BLaER1 (cell line): Measurements from ENCODE around the gene OXER1.
"Not testable (repeated sequence)": the region's sequence is repeated elsewhere in the genome, so short reads cannot be mapped to it uniquely, and the experiment has no call there.

ENCODE experiments used
- H3K27ac ChIP-seq: shearing (Covaris generic); formaldehyde crosslinking; 2 replicates; pipeline ENCODE4 v1.8.1; 2022
- H3K27me3 ChIP-seq: shearing (Covaris generic); formaldehyde crosslinking; 2 replicates; pipeline ENCODE4 v1.8.1; 2022
- H3K36me3 ChIP-seq: shearing (Covaris generic); formaldehyde crosslinking; 2 replicates; pipeline ENCODE4 v1.8.1; 2022
- H3K4me1 ChIP-seq: shearing (Covaris generic); formaldehyde crosslinking; 2 replicates; pipeline ENCODE4 v1.8.1; 2022
- H3K4me2 ChIP-seq: shearing (Covaris generic); formaldehyde crosslinking; 2 replicates; pipeline ENCODE4 v1.8.1; 2022
- H3K4me3 ChIP-seq: shearing (Covaris generic); formaldehyde crosslinking; 2 replicates; pipeline ENCODE4 v1.8.1; 2022
- H3K9ac ChIP-seq: shearing (Covaris generic); formaldehyde crosslinking; 2 replicates; pipeline ENCODE4 v1.8.1; 2022
- H3K9me3 ChIP-seq: shearing (Covaris generic); formaldehyde crosslinking; 2 replicates; pipeline ENCODE4 v1.8.1; 2022
- H4K20me1 ChIP-seq: shearing (Covaris generic); formaldehyde crosslinking; 2 replicates; pipeline ENCODE4 v1.8.1; 2022
- Cebpa-rat ChIP-seq: shearing (Covaris generic); IDR thresholded peaks from 2 replicates; pipeline ENCODE4 v1.8.1; 2022

The OXER1 gene

DNA sequence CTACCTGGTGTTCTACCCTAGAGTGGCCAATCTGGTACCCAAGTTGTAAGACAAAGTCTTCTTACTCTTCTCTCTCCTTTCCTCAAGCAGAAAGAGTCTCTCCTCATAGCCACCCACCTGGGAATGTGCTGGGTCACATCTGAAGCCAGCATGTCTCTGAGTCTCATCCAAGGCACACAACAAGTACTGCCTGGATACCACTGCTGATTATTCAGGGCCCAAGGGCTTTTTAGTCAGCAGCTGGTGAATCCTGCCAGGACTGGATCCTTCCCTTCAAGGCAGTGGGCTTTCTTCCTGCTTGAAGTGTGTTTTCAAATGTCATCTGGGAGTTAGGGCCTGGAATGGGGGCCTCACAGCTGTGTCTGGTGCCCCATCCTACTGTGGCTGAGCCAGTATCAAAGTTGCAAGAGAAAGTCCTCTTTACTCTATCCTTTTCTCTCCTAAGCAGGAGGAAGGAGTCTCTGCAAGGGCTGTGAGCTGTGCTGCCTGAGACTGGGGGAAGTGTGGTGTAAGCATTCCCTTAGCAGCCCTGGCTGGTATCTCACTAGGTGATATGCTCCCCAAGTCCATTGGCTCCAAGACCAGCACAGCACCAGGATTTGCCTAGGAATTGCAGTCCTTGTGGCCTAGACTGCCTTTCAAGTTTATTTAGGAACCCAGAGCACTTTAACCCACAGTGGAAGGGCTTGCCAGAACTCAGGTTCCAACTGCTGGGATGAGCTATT, 27.2 kb downstream of the OXER1 start:
- Histone ChIP-seq H3K27ac (no peak overlapping the region), H4K20me1 (no peaks in the 10 kb centered on the region), H3K36me3 (peaks cover 77% of the 10 kb centered on the region), H3K4me2 (no peak overlapping the region), H3K4me3 (no peak overlapping the region), H3K27me3 (no peaks in the 10 kb centered on the region), H3K4me1 (peaks cover 13% of the 10 kb centered on the region), H3K9me3 (peaks cover 88% of the 10 kb centered on the region), H3K9ac (no peak overlapping the region)
- TF ChIP-seq Cebpa-rat, result no peak

DNA sequence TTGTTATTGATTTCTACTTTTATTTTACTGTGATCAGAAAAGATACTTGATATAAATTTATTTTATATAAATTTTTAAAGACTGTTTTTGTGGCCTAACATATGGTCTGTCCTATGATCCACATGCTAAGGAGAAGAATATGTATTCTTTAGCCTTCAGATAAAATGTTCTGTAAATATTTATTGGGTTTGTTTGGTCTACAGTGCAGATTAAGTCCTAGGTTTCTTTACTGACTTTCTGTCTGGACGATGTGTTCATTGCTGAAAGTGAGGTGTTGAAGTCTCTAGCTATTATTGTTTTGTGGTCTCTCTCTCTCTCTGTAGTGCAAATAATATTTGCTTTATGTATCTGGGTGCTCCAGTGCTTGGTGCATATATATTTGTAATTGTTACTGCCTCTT, 30.1 kb downstream of the OXER1 start:
- no peak overlapping the region for H3K4me3 ChIP-seq

DNA sequence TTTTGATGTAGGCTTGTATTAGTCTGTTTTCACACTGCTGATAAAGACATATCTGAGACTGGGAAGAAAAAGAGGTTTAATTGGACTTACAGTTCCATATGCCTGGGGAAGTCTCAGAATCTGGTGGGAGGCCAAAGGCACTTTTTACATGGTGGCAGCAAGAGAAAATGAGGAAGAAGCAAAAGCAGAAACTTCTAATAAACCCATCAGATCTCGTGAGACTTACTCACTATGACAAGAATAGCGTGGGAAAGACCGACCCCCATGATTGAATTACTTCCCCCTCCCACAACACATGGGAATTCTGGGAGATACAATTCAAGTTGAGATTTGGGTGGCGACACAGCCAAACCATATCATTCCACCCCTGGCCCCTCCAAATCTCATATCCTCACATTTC, 32.6 kb downstream of the OXER1 start:
- not testable (repeated sequence) for H3K4me2 ChIP-seq, H3K27ac ChIP-seq

More for the DNA sequence above, 30.1 kb downstream of the OXER1 start:
- TF ChIP-seq Cebpa-rat, result no peak
- Histone ChIP-seq H4K20me1 (no peaks in the 10 kb centered on the region), H3K27ac (no peak overlapping the region), H3K4me1 (no peaks in the 10 kb centered on the region), H3K36me3 (peaks cover 64% of the 10 kb centered on the region), H3K9me3 (peaks cover 92% of the 10 kb centered on the region), H3K27me3 (no peaks in the 10 kb centered on the region), H3K9ac (no peak overlapping the region), H3K4me2 (no peak overlapping the region)

DNA sequence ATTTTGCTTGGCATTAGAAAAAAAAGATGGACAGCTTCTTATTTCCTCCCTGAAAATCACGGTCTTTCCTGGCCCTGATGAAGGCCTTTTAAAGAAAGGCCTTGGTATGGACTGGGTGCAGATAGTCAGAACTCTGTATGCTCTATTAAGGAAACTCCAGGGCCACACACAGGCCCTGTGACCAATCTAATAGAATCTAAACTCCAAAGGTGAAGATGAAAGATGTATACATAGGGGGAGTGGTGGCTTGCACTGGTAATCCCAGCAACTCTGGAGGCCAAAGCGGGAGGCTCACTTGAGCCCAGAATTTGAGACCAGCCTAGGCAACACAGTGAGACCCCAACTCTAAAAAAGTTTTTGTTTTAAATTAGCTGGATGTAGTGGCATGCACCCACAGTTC, 37.3 kb downstream of the OXER1 start:
- peaks cover 20% of the 10 kb centered on the region for H3K9me3 ChIP-seq
- H3K9ac ChIP-seq, result no peak overlapping the region
- no peak for TF ChIP-seq Cebpa-rat
- H3K36me3 ChIP-seq, result peaks cover 22% of the 10 kb centered on the region
- H3K27me3 ChIP-seq, result no peaks in the 10 kb centered on the region
- H4K20me1 ChIP-seq, result no peaks in the 10 kb centered on the region
- H3K4me2 ChIP-seq, result no peak overlapping the region
- no peaks in the 10 kb centered on the region for H3K4me1 ChIP-seq
- no peak overlapping the region for H3K27ac ChIP-seq
- no peak overlapping the region for H3K4me3 ChIP-seq

More for the DNA sequence above, 32.6 kb downstream of the OXER1 start:
- H3K9me3 ChIP-seq, result peaks cover 66% of the 10 kb centered on the region
- not testable (repeated sequence) for H3K4me1 ChIP-seq, H4K20me1 ChIP-seq, H3K27me3 ChIP-seq, H3K4me3 ChIP-seq, H3K9ac ChIP-seq
- H3K36me3 ChIP-seq, result peaks cover 44% of the 10 kb centered on the region

DNA sequence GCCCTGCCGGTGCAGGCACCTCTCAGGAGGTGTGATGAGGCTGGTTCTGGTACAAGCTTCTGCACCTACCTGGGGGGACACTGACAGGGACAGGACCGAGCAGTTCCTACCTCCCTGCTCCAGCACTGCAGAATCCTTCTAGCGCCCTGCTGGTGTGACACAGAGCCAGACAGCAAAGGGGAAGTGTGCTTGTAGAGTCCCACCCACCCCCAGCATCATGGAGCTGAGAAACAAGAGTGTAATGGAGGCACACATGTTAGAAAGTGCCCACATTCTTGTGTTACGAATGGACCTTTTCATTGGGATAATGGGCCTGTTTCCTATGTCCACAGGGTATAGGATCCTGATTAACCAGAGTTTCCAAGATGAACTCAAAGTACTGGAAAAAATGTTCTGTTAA, 38.3 kb downstream of the OXER1 start:
- H3K4me2 ChIP-seq, result no peak overlapping the region

DNA sequence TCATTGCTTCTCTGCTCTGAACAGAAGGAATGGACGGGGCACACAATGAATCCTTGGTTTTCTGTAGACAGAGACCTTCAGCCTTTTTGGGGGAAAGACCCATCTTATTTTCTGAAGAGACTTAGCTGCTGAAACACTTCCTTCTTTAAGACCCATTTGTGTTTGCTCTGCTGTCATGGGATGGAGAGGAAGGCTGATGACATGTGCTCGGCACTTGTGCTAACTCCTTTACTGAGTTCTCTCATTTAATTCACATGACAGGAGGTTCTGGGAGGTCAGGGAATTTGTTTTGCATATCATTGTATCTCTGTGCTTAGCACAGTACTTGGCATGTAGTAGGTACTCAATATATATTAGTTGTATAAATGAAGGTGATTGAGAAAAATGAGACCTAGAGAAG, 39.0 kb downstream of the OXER1 start:
- Histone ChIP-seq H3K4me3 (no peak overlapping the region), H3K36me3 (peaks cover 17% of the 10 kb centered on the region), H3K9ac (no peak overlapping the region), H3K4me2 (no peak overlapping the region), H3K9me3 (peaks cover 8% of the 10 kb centered on the region), H3K27ac (no peak overlapping the region), H3K27me3 (no peaks in the 10 kb centered on the region), H3K4me1 (no peaks in the 10 kb centered on the region), H4K20me1 (no peaks in the 10 kb centered on the region)
- no peak for TF ChIP-seq Cebpa-rat

More for the DNA sequence above, 38.3 kb downstream of the OXER1 start:
- Histone ChIP-seq H3K9me3 (peaks cover 14% of the 10 kb centered on the region), H3K4me1 (no peaks in the 10 kb centered on the region), H3K27ac (no peak overlapping the region), H3K4me3 (no peak overlapping the region), H3K9ac (no peak overlapping the region), H3K27me3 (no peaks in the 10 kb centered on the region), H4K20me1 (no peaks in the 10 kb centered on the region), H3K36me3 (peaks cover 17% of the 10 kb centered on the region)
- TF ChIP-seq Cebpa-rat, result no peak

DNA sequence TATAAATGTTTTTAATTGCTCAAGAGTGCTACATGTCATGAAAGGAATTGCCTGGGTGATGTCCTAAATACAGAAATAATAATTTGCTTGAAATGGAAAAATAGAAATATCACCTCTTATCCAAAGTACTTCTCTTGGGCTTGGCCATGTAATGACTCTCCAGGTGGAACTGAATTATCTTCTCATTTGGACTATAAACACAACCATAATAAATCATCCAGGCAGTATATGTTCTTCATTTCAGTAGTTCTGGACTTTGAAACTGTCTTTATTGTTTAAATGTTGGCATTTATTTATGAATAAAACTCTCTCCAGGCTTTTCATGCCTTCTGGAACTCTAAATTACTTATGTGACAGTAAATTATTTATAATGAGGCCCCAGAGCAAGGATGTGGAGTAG, 40.5 kb downstream of the OXER1 start:
- Histone ChIP-seq H3K4me3 (no peak overlapping the region), H3K4me2 (no peak overlapping the region)
- TF ChIP-seq Cebpa-rat, result no peak

DNA sequence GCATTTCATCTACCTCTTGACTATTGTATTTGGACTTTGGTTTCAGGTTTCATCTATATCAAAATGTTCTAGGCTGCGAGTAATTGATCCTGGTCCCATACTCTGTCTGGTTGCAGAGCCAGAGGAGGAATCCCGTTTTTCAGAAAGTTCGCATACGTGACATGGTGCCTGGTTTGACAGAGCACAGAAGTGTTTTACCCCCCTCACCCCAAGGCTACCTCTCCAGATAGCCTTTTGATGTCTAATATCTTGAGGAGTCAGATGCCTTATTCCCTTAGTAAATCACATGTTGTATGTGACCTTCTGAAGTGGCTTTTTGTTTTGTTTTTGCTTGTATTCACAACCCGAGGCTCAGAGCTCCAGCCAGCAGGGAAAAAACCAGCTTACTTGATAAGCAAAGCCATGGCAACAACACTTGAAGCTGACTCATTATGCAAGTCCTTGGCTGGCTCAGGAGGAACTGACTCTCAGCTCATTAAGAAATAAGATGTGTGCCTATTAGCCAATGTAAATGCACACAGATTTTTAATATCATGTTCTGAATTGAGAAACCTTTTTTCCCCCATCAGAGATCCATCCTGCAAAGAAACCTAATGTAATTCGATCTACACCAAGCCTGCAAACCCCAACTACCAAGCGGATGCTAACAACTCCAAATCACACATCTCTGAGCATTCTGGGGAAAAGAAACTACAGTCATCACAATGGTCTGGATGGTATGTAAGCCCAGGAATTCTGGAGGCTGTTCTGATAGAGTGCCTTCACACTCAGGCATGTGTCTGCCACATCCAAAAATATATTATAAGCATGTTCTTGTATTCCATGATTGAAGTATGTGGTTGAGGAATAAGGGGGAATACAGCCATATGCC, 41.4 kb downstream of the OXER1 start:
- no peak overlapping the region for H3K9ac ChIP-seq

More for the DNA sequence above, 40.5 kb downstream of the OXER1 start:
- no peaks in the 10 kb centered on the region for H4K20me1 ChIP-seq
- H3K27me3 ChIP-seq, result no peaks in the 10 kb centered on the region
- H3K36me3 ChIP-seq, result peaks cover 17% of the 10 kb centered on the region
- H3K9me3 ChIP-seq, result no peaks in the 10 kb centered on the region
- H3K27ac ChIP-seq, result no peak overlapping the region
- H3K4me1 ChIP-seq, result no peaks in the 10 kb centered on the region
- no peak overlapping the region for H3K9ac ChIP-seq

DNA sequence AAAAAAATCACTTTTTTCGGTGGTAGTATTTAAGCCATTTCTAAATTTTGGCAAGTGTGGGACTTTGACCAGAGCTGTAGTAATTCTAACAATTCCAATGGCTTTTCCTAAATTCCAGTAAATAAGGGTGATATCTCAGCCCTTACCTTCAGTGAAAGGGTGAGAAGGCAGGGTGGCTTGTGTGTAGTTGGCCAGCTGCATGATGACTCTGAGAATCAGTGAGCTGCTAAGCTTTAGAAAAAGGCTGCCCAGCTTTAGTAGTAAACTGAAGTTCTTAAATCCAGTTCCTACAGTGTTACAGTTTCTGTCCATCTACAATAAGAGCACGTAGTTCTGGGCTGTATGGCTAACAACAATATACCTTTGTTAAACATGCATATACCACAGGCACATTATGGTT, 42.0 kb downstream of the OXER1 start:
- no peak for TF ChIP-seq Cebpa-rat
- Histone ChIP-seq H3K4me1 (no peaks in the 10 kb centered on the region), H4K20me1 (no peaks in the 10 kb centered on the region), H3K36me3 (peaks cover 12% of the 10 kb centered on the region; the same call in 1 of the 2 replicates), H3K27ac (no peak overlapping the region), H3K27me3 (no peaks in the 10 kb centered on the region), H3K4me3 (no peak overlapping the region), H3K4me2 (no peak overlapping the region), H3K9me3 (no peaks in the 10 kb centered on the region), H3K9ac (no peak overlapping the region)

More for the DNA sequence above, 41.4 kb downstream of the OXER1 start:
- Histone ChIP-seq H3K4me1 (no peaks in the 10 kb centered on the region), H3K4me3 (no peak overlapping the region), H3K36me3 (peaks cover 16% of the 10 kb centered on the region), H3K9me3 (no peaks in the 10 kb centered on the region), H3K27me3 (no peaks in the 10 kb centered on the region), H3K27ac (no peak overlapping the region), H4K20me1 (no peaks in the 10 kb centered on the region), H3K4me2 (no peak overlapping the region)
- TF ChIP-seq Cebpa-rat, result no peak

DNA sequence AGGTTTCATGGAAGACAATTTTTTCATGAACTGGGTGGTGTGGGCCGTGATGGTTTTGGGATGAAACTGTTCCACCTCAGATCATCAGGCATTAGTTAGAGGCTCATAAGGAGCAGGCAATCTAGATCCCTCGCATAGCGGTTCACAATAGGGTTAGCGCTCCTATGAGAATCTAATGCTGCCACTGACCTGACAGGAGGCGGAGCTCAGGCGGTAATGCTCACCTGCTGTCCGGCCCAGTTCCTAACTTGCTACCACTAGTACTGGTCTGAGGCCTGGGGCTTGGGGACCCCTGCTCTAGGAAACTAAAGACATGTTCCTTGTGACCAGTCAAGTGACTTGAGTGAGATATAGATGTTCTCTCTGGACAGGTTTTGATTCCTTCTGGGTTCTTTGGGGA, 49.2 kb downstream of the OXER1 start:
- H3K27ac ChIP-seq, result no peak overlapping the region
- no peak overlapping the region for H3K9ac ChIP-seq
- TF ChIP-seq Cebpa-rat, result no peak
- no peak overlapping the region for H3K4me3 ChIP-seq
- 0 out of 2 replicates have a peak, but pooled peaks cover 9% of the 10 kb centered on the region for H3K36me3 ChIP-seq
- H4K20me1 ChIP-seq, result no peaks in the 10 kb centered on the region
- H3K4me1 ChIP-seq, result no peaks in the 10 kb centered on the region
- no peaks in the 10 kb centered on the region for H3K9me3 ChIP-seq
- H3K4me2 ChIP-seq, result no peak overlapping the region
- H3K27me3 ChIP-seq, result 0 out of 2 replicates have a peak, but pooled peaks cover 3% of the 10 kb centered on the region
